HepG2 (cell line): ENCODE measurements around the gene MCOLN1. TPM values are rescaled to one million over a fixed set of nuclear protein-coding genes. Genes with fewer than 3 reads are reported as not detected.

Experiments used
- ADNP ChIP-seq: sonication (generic); formaldehyde crosslinking; IDR thresholded peaks from 2 replicates; pipeline ENCODE4 v1.4.0; 2020; ENCODE audit warnings: missing genetic modification reagents
- CREB1 ChIP-seq, 2 experiments: fragments of 450-650 bp in 1 of 2; IDR thresholded peaks; 2 replicates each; pipeline ENCODE4 v1.6.1; 2016 to 2017; ENCODE audit warnings: control low read depth in 1 of 2, mild to moderate bottlenecking in 1 of 2, missing compliant biosample characterization in 1 of 2, missing genetic modification characterization in 1 of 2
- HMG20B ChIP-seq: conservative IDR thresholded peaks from 2 replicates; pipeline ENCODE4 v1.6.1; 2016; ENCODE audit warnings: missing genetic modification reagents, missing compliant biosample characterization
- MIXL1 ChIP-seq: IDR thresholded peaks from 2 replicates; pipeline ENCODE4 v1.6.1; 2016
- NFKBIZ ChIP-seq: IDR thresholded peaks from 2 replicates; pipeline ENCODE4 v1.6.1; 2018; ENCODE audit warnings: missing genetic modification reagents, missing compliant biosample characterization
- NR2F6 ChIP-seq, 2 experiments: IDR thresholded peaks; 2 replicates each; pipeline ENCODE4 v1.6.1; 2016; ENCODE audit warnings: antibody characterized with exemption in 1 of 2, mild to moderate bottlenecking in 1 of 2
- PCBP1 ChIP-seq: fragments of 200-400 bp; formaldehyde crosslinking; IDR thresholded peaks from 2 replicates; pipeline ENCODE4 v1.6.1; 2017; ENCODE audit warnings: mild to moderate bottlenecking, low read depth, low read length, borderline replicate concordance
- SNAPC5 ChIP-seq: sonication (generic); formaldehyde crosslinking; IDR thresholded peaks from 2 replicates; pipeline ENCODE4 v1.8.1; 2023; ENCODE audit warnings: mild to moderate bottlenecking, missing genetic modification reagents, borderline replicate concordance
- SRSF4 ChIP-seq: fragments of 200-400 bp; formaldehyde crosslinking; IDR thresholded peaks from one replicate; pipeline ENCODE4 v1.6.1; 2018; ENCODE audit warnings: mild to moderate bottlenecking, low read depth, low read length, moderate library complexity; ENCODE audit not compliant: poor library complexity, severe bottlenecking
- TEAD3 ChIP-seq: optimal IDR thresholded peaks from 2 replicates; pipeline ENCODE3; 2016; ENCODE audit warnings: borderline replicate concordance
- TOE1 ChIP-seq: sonication (generic); formaldehyde crosslinking; IDR thresholded peaks from 2 replicates; pipeline ENCODE4 v1.4.0; 2020; ENCODE audit warnings: mild to moderate bottlenecking, missing genetic modification reagents
- U2AF2 ChIP-seq: fragments of 200-400 bp; formaldehyde crosslinking; IDR thresholded peaks from 2 replicates; pipeline ENCODE4 v1.6.1; 2017; ENCODE audit warnings: low read depth, mild to moderate bottlenecking, low read length
- ZKSCAN8 ChIP-seq: IDR thresholded peaks from 2 replicates; pipeline ENCODE4 v1.6.1; 2016; ENCODE audit warnings: borderline replicate concordance, missing genetic modification reagents, missing compliant biosample characterization
- ZNF230 ChIP-seq: sonication (generic); formaldehyde crosslinking; IDR thresholded peaks from 2 replicates; pipeline ENCODE4 v1.4.0; 2020; ENCODE audit warnings: mild to moderate bottlenecking, missing genetic modification reagents
- ZNF274 ChIP-seq: sonication (generic); formaldehyde crosslinking; IDR thresholded peaks from 2 replicates; pipeline ENCODE4 v1.5.1; 2020; ENCODE audit warnings: mild to moderate bottlenecking, missing genetic modification reagents
- ZNF431 ChIP-seq: sonication (generic); formaldehyde crosslinking; IDR thresholded peaks from 2 replicates; pipeline ENCODE4 v1.9.0; 2022; ENCODE audit warnings: missing genetic modification reagents, low read depth, mild to moderate bottlenecking, borderline replicate concordance
- ZNF432 ChIP-seq: sonication (generic); formaldehyde crosslinking; IDR thresholded peaks from 2 replicates; pipeline ENCODE4 v1.5.0; 2020; ENCODE audit warnings: missing genetic modification reagents, mild to moderate bottlenecking, borderline replicate concordance
- ZNF446 ChIP-seq: sonication (generic); formaldehyde crosslinking; IDR thresholded peaks from 2 replicates; pipeline ENCODE4 v1.5.0; 2020; ENCODE audit warnings: mild to moderate bottlenecking, missing genetic modification reagents
- ZNF576 ChIP-seq: sonication (generic); formaldehyde crosslinking; IDR thresholded peaks from 2 replicates; pipeline ENCODE4 v1.4.0; 2020; ENCODE audit warnings: mild to moderate bottlenecking, missing genetic modification reagents
- ZNF607 ChIP-seq: sonication (generic); formaldehyde crosslinking; IDR thresholded peaks from 2 replicates; pipeline ENCODE4 v1.5.1; 2020; ENCODE audit warnings: missing genetic modification reagents, mild to moderate bottlenecking, borderline replicate concordance
- ZNF614 ChIP-seq: IDR thresholded peaks from 2 replicates; pipeline ENCODE4 v1.6.1; 2018; ENCODE audit warnings: missing biosample characterization, missing genetic modification reagents, inconsistent platforms, borderline replicate concordance
- ZNF652 ChIP-seq: IDR thresholded peaks from 2 replicates; pipeline ENCODE4 v1.6.1; 2016; ENCODE audit warnings: low read depth, borderline replicate concordance
- ZNF672 ChIP-seq: sonication (generic); formaldehyde crosslinking; IDR thresholded peaks from 2 replicates; pipeline ENCODE4 v1.8.1; 2022; ENCODE audit warnings: missing genetic modification reagents
- ZNF713 ChIP-seq: sonication (generic); formaldehyde crosslinking; IDR thresholded peaks from 2 replicates; pipeline ENCODE4 v1.4.0; 2020; ENCODE audit warnings: mild to moderate bottlenecking, missing genetic modification reagents
- polyA plus RNA-seq, 8 experiments: library from polyadenylated mRNA; depleted of rRNA in 3 of 8; stranded (reverse) in 7 of 8; unstranded in 1 of 8; fragments of >200 nt; fragmentation: Illumina TruSeq in 4 of 8; extraction: Trizol in 4 of 8; gene quantifications; 2 replicates each; pipeline versions ENCODE4 v1.2.1 to v1.2.3, GENCODE V29; 2011 to 2016; ENCODE audit warnings: low read depth in 4 of 8, missing spikeins in 1 of 8, mixed read lengths in 1 of 8; ENCODE audit not compliant: insufficient read depth in 1 of 8
- total RNA-seq, 5 experiments: library from RNA; depleted of rRNA; stranded (reverse); fragments of >200 nt; fragmentation: Illumina TruSeq; extraction: Trizol; gene quantifications; 2 replicates each; pipeline ENCODE4 v1.2.3, GENCODE V29; 2016; ENCODE audit warnings: low read depth in 1 of 5
- TF ChIP-seq, protein P1 (sequence below): sonication (generic); formaldehyde crosslinking; IDR thresholded peaks from 2 replicates; pipeline ENCODE4 v1.4.0; 2020; ENCODE audit warnings: mild to moderate bottlenecking, missing genetic modification reagents

Gene MCOLN1
- total and polyA plus RNA-seq, 2 of the 13 experiments (the other 11 are each of a cell fraction or from before 2014, with no cell fraction given), result 3.4 to 15.7 TPM

DNA sequence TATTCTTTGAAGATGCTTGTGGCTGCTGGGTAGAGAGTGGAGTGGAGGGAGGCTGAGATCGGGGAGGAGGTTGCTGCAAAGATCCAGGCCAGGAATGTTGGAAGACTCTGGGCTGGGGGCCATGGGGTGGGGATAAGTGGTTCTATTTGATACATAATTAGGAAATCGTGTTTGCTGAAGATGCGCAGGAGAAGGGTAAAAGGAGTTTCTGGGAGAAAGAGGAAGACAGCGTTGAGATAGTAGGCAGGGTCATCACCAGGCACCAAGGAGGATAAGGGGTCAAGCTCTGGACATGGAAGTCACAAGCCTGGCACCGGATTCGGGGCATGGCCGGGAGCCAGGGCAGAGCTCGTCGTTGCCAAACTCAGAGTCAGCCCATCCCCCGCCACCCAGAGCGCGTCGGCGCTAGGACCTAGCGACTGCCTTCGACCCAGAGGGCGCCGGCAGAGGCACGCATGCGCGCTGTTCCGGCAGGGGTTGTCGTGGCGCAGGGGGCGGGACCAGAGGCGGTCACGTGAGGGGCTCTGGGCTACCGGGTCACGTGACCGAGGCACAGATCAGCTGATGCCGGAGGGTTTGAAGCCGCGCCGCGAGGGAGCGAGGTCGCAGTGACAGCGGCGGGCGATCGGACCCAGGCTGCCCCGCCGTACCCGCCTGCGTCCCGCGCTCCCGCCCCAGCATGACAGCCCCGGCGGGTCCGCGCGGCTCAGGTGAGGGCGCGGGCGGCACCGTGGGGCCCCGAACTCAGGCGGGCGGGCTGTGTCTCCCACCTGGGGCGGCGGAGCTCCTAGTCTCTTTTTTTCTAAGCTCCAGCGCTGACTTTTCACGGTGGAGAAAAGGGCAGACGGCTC lies at the start of gene MCOLN1 (continued):
- TF ChIP-seq, protein P1, sequence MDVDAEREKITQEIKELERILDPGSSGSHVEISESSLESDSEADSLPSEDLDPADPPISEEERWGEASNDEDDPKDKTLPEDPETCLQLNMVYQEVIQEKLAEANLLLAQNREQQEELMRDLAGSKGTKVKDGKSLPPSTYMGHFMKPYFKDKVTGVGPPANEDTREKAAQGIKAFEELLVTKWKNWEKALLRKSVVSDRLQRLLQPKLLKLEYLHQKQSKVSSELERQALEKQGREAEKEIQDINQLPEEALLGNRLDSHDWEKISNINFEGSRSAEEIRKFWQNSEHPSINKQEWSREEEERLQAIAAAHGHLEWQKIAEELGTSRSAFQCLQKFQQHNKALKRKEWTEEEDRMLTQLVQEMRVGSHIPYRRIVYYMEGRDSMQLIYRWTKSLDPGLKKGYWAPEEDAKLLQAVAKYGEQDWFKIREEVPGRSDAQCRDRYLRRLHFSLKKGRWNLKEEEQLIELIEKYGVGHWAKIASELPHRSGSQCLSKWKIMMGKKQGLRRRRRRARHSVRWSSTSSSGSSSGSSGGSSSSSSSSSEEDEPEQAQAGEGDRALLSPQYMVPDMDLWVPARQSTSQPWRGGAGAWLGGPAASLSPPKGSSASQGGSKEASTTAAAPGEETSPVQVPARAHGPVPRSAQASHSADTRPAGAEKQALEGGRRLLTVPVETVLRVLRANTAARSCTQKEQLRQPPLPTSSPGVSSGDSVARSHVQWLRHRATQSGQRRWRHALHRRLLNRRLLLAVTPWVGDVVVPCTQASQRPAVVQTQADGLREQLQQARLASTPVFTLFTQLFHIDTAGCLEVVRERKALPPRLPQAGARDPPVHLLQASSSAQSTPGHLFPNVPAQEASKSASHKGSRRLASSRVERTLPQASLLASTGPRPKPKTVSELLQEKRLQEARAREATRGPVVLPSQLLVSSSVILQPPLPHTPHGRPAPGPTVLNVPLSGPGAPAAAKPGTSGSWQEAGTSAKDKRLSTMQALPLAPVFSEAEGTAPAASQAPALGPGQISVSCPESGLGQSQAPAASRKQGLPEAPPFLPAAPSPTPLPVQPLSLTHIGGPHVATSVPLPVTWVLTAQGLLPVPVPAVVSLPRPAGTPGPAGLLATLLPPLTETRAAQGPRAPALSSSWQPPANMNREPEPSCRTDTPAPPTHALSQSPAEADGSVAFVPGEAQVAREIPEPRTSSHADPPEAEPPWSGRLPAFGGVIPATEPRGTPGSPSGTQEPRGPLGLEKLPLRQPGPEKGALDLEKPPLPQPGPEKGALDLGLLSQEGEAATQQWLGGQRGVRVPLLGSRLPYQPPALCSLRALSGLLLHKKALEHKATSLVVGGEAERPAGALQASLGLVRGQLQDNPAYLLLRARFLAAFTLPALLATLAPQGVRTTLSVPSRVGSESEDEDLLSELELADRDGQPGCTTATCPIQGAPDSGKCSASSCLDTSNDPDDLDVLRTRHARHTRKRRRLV (CRISPR knock-in tag), result no peak
- no peak for TF ChIP-seq ZNF672 (CRISPR knock-in tag)
- TF ChIP-seq SRSF4, result no peak
- peak; percentile 66 for TF ChIP-seq CREB1 (IDR thresholded peaks at IDR 0.05)
- peak; percentile 58; the same call in 1 of the 2 replicates for TF ChIP-seq CREB1 (CRISPR knock-in tag; IDR thresholded peaks at IDR 0.05)
- 0 out of 2 replicates have a peak, but pooled peaks have one; percentile 70 for TF ChIP-seq PCBP1
- TF ChIP-seq ZNF652 (CRISPR knock-in tag), result no peak
- no peak for TF ChIP-seq HMG20B (CRISPR knock-in tag)
- TF ChIP-seq ZNF230 (CRISPR knock-in tag), result no peak
- peak; percentile 69; the same call in 1 of the 2 replicates for TF ChIP-seq U2AF2
- TF ChIP-seq ZNF274 (CRISPR knock-in tag), result peak; percentile 65
- TF ChIP-seq ADNP (CRISPR knock-in tag), result no peak
- TF ChIP-seq ZNF446 (CRISPR knock-in tag), result no peak
- TF ChIP-seq TOE1 (CRISPR knock-in tag), result no peak; the same call in 1 of the 2 replicates
- peak; percentile 87 for TF ChIP-seq TEAD3 (CRISPR knock-in tag)
- TF ChIP-seq NFKBIZ (CRISPR knock-in tag), result 0 out of 2 replicates have a peak, but pooled peaks have one; percentile 59
- TF ChIP-seq MIXL1 (CRISPR knock-in tag), result peak; percentile 72
- TF ChIP-seq ZNF607 (CRISPR knock-in tag), result no peak; the same call in 1 of the 2 replicates
- no peak for TF ChIP-seq NR2F6 (IDR thresholded peaks at IDR 0.05)
- TF ChIP-seq NR2F6 (CRISPR knock-in tag; IDR thresholded peaks at IDR 0.05), result peak; percentile 70; the same call in 1 of the 2 replicates
- no peak for TF ChIP-seq ZNF431 (CRISPR knock-in tag)
- TF ChIP-seq ZNF576 (CRISPR knock-in tag), result no peak
- TF ChIP-seq ZNF713 (CRISPR knock-in tag), result 0 out of 2 replicates have a peak, but pooled peaks have one; percentile 83
- no peak for TF ChIP-seq SNAPC5 (CRISPR knock-in tag)
- peak; percentile 51; the same call in 1 of the 2 replicates for TF ChIP-seq ZKSCAN8 (CRISPR knock-in tag)
- TF ChIP-seq ZNF614 (CRISPR knock-in tag), result peak; percentile 79; the same call in 1 of the 2 replicates
- no peak for TF ChIP-seq ZNF432 (CRISPR knock-in tag)
